GM12872 (cell line): ENCODE results near the gene SLC26A8.

Experiments
- CTCF ChIP-seq: IDR thresholded peaks from 3 replicates; pipeline ENCODE4 v1.5.1; 2011; ENCODE audit warnings: low read depth, mild to moderate bottlenecking, low read length, moderate library complexity; ENCODE audit not compliant: insufficient read depth

SLC26A8 gene

DNA sequence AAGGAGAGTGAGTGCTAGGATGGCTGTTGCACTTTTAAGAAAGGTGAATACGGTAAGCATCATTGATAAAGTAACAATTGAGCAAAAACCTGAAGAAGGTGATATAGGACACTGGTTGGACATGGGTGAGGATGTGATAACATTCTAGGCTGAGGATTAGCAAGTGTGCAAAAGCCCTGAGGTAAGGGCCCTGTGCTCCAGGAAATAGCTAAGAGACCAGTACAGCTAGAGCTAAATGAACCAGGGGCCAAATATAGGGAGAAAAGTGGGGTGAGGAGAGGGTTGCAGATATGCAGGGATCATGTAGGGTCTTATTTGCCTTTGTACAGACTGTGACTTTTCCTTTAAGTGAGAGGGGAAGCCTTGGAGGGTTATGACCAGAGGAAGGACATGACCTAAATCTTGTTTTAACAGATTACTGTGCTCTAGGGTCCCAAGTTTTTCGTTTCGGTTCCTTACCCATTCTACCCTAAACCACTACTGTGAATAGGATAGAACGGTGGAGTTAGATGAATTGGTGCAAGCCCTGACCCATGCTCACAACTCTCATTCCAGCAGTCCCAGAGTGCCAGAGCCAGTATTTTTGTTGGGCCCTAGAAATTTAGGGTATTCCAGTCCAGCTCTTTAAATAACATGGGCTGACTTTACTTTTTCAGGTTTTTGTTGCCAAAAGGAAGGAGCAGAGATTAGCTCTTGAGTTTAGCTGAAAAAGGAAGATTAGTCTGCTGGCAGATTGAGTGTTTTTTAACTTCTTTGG is 13.9 kb upstream of the SLC26A8 start:
- TF ChIP-seq CTCF = no peak

DNA sequence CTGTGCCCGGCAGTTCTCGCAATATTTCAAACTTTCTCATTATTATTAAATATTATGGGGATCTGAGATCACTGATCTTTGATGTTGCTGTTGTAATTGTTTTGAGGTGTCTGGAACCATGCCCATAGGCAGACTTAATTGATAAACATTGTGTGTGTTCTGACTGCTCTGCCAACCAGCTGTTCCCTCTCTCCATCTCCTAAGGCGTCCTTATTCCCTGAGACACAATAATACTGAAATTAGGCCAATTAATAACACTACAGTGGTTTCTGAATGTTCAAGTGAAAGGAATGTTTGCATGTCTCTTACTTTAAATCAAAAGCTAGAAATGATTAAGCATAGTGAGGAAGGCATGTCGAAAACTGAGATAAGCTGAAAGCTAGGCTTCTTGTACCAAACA is 10.8 kb upstream of the SLC26A8 start:
- no peak for TF ChIP-seq CTCF

DNA sequence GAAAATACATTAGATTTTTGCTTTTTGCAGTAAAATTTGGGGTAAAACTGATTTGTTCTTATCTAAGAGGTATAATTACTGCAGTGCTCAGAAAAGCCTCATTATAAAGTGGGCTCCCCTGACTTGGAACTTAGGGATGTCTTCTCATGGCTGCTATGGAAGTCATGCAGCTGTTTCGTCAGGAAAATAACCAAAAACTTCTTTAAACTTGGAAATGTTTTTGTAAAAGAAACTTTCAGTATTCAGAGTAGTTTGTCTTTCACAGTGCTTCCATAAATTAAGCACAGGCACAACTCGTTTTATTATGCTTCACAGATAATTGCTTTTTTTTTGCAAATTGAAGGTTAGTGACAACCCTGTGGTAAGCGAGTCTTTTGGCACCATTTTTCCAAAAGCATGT is 10.0 kb upstream of the SLC26A8 start:
- TF ChIP-seq CTCF = no peak

DNA sequence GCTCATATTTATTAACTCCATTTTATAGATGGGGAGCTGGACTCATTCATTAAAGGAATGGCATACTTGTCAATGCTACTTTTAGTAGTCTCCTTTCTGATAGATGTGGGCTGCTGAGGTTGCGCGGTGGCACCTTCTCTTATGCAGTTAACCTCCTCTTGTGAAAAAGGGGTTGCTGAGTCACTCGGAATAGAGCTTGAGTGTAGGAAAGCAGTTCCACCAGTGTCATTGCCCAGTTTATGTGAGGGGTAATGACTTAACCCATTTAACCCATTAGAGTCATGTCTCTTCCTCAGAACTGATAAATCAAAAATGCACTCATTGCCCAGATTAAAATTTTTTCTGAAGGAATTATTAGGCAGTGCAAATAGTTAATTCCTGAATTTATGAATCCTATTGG is 9.5 kb upstream of the SLC26A8 start:
- no peak for TF ChIP-seq CTCF

DNA sequence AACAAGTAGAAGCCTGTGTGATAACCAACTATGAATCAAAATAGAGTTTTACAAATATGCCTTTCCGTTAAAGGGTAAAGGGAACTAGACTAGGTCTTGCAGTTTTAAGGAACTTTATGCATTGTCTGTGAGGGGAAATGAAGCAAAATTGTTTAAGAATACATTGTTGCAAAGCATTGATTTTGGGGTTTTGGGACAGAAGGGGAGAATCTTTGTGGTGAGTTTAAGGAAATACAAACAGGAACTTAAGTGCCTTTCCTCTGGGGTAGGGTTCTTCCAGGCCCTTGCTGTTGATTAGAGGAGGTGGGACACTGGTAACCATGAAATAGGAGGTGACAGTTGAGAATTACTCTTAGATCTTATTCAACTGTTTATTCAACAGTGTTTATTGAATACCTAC is 7.8 kb upstream of the SLC26A8 start:
- no peak for TF ChIP-seq CTCF

DNA sequence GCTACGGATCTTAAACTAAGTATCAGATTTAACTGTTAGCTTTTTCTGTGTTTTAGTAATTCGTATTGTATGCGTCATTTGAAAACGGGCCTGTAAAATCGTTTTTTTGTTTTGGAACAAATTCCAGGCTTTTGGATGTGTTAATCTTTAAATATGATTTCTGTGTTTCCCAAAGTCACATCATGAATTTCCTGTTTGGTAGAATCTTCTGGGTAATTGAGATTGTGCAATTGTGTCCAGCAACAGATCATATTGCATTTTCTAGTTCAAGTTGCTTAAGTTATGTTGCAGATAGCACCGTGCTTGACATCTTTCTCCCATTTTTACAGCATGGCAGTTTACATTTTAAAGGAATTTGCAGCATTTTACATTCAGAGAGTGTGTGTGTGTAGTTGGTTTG is 5.0 kb upstream of the SLC26A8 start:
- TF ChIP-seq CTCF = no peak

GRCh38 chr6:36028877-36029324 is 4.5 kb upstream of the SLC26A8 start:
- no peak for TF ChIP-seq CTCF
